Measurements from ENCODE around the gene ARL2BP.
"Not testable (repeated sequence)": the region's sequence is repeated elsewhere in the genome, so short reads cannot be mapped to it uniquely, and the experiment has no call there.

Gene ARL2BP

DNA sequence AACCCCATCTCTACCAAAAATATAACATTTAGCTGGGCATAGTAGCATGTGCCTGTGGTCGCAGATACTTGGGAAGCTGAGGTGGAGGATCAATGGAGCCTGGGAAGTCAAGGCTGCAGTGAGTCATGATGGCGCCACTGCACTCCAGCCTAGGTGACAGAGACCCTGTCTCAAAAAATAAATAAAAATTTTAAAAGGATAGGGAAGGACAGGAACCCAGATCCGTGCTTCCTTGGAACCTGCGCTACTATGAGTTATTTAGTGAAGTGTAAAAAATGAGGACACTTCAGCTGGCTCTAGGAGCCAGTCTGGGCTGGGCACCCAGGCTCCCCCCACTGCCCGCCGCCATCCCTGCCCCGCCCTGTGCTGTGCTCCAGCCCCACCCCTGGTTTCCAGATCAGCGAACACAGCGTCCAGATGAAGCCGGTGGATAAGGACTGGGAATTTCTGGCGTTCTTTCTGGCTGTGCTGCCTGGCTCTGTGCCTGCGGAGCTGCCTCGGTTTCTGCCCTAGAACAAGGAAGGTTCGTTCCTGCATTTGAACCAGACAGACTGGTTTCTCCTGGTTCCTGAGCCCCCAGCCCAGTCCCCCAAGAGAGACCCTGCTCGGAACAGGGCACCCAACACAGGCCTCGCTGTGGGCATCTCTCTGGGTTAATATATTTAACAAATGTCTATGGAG is 20.9 kb downstream of the ARL2BP start:
- Mint-ChIP-seq H3K9me3 (no peaks in the 10 kb centered on the region), H3K27me3 (no peaks in the 10 kb centered on the region), H3K27ac (peak overlapping the region; percentile 71), H3K4me3 (peak overlapping the region; percentile 16), H3K4me1 (ENCODE audit: low read depth) (peaks cover 43% of the 10 kb centered on the region), H3K36me3 (ENCODE audit: low read depth) (no peaks in the 10 kb centered on the region)

DNA sequence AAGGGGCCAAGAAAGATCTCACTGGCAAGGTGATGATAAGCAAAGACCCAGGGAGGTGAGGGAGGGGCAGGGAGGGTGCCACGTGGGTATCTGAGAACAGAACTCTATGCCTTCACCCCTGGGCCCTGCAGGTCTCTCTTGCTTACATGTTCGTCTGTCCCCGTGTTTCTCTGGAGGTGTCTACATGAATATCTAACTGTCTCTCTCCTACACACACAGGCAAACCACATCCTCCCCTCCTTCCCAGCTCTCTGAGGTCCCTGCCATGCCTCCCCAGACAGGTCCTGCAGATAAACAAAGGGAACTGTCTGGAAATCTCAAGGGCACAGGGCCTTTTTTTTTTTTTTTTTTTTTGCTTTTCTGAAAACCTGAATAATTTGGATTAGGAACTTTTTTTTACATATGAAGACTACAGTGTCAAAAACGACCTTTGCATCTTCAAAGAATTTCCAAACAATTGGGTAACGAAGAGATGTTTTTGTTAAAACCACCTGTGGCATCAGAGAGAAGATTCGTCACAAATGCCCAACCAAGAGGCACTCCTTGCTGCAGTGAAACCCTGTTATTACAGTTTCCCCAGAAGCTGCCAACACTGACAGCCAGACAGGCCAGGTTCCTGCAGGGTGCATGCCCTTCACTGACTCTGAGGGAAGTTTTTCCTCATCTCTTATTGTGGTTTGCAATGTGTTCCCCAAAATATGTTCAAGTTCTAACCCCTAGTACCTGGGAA is 21.6 kb downstream of the ARL2BP start:
- Mint-ChIP-seq H3K9me3 (no peaks in the 10 kb centered on the region), H3K36me3 (ENCODE audit: low read depth) (no peaks in the 10 kb centered on the region), H3K27me3 (no peaks in the 10 kb centered on the region), H3K4me1 (ENCODE audit: low read depth) (peaks cover 43% of the 10 kb centered on the region), H3K4me3 (peak overlapping the region; percentile 16), H3K27ac (peak overlapping the region; percentile 71)

DNA sequence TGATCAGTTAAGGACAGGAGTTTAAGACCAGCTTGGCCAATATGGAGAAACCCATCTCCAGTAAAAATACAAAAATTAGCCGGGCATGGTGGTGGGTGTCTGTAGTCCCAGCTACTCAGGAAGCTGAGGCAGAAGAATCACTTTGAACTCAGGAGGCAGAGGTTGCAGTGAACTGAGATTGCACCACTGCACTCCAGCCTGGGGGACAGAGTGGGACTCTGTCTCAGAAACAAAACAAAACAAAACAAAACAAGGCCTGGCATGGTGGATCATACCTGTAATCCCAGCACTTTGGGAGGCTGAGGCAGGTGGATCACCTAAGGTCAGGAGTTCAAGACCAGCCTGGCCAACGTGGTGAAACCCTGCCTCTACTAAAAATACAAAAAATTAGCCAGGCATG is 22.3 kb downstream of the ARL2BP start:
- not testable (repeated sequence) for H3K9me3 Mint-ChIP-seq; H3K36me3 Mint-ChIP-seq (ENCODE audit: low read depth); H3K27me3 Mint-ChIP-seq; H3K4me3 Mint-ChIP-seq
- peak overlapping the region; percentile 71 for H3K27ac Mint-ChIP-seq
- H3K4me1 Mint-ChIP-seq (ENCODE audit: low read depth), result peaks cover 43% of the 10 kb centered on the region

DNA sequence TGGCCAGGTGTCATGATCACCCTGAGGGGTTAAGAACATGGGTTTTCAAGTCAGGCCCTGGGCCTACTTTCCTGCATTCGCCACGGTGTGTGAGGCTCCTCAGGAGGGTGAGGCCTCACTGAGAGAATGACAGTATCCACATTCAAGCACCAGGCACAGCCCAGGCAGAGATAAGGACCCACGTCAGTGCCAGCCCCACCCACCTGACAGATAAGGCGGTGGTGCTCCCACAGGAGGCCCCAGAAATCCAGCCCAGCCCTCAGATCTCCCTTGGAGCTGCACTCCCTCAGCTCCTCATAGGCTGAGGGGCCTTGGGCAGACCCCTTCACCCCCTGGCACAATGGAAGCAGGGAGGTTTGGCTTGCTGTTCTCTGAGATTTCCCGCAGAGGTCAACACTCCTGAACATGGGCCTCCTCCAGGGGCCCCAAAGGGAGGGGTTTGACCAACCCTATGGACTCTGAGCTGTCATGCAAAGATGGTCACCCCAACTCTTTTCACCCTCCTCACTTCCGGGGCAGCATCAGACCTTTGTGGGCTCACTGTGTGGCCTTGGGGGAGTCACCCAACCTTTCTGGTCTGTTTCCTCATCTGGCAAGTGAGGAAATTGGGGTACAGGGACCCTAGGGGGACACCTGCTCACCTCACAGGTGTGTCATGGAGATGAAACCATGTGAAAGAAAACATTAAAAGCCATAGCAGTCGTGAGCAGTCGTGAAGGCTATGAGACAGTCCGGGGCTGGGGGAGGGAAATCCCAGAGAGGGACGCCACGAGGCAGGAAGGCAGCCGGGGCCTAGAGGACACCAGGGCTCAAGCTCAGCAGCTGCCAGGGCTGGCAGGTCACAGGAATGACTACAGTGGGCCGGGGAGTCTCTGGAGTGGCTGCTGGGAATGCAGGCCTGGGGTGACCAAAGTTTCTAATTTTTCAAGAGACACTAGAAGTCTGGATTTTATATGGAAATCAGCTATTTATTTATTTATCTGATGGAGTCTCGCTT is 24.0 kb downstream of the ARL2BP start:
- Mint-ChIP-seq H3K9me3 (no peaks in the 10 kb centered on the region), H3K36me3 (ENCODE audit: low read depth) (no peaks in the 10 kb centered on the region), H3K4me3 (no peak overlapping the region), H3K27ac (peak overlapping the region; percentile 45), H3K27me3 (no peaks in the 10 kb centered on the region), H3K4me1 (ENCODE audit: low read depth) (peaks cover 43% of the 10 kb centered on the region)

DNA sequence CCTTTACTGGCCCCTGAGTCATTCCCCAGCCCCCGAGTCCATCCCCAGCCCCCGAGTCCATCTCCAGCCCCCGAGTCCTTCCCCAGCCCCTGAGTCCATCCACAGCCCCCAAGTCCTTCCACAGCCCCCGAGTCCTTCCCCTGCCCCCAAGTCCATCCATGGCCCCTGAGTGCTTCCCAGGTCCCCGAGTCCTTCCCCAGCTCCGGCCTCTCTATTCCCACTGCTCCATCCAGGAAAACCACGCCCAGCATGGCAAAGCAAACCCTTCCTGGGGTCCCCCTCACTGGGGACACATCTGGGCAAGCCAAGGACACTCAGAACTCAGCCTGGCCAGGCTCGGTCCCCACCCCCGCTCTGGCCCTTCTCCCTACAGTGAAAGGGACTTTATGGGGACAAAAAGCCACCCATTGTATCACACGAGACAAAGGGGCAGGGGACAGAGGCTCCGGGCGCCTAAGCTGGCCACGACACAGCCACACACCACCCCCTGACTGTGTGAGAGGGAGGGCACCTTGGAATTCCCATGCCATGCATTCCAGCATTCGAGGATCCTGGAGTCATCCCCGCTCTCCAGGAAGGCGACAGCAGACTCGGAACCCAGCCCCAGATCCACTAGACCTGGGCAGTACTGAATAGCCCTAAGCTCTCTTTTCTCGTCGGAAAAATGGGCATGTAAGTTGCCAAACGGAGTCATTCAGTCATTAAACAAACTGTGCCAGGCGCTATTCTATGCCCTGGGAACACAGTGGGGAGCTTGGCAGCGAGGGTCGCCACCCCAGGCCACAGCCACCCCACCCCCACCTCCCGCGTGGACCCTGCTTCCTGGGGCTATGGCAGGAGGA is 25.4 kb downstream of the ARL2BP start:
- H3K27ac Mint-ChIP-seq, result no peak overlapping the region
- peaks cover 37% of the 10 kb centered on the region for H3K4me1 Mint-ChIP-seq (ENCODE audit: low read depth)
- no peaks in the 10 kb centered on the region for H3K9me3 Mint-ChIP-seq
- H3K36me3 Mint-ChIP-seq (ENCODE audit: low read depth), result no peaks in the 10 kb centered on the region
- H3K27me3 Mint-ChIP-seq, result no peaks in the 10 kb centered on the region
- H3K4me3 Mint-ChIP-seq, result no peak overlapping the region

DNA sequence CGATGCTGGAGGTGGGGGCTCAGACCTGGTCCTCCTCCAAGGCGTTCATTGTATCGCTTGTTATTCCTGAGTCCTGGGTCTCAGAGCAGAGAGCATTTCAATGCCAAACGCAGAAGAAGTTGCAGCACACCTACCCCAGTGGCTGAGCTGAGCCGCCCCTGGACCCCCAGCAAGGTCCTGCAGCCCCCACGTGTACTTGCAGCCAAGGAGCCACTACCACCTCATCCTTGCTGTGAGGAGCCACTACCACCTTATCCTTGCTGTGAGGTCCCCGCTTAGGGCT is 25.9 kb downstream of the ARL2BP start:
- Mint-ChIP-seq H3K27me3 (no peaks in the 10 kb centered on the region), H3K4me1 (ENCODE audit: low read depth) (peaks cover 31% of the 10 kb centered on the region), H3K4me3 (no peak overlapping the region), H3K9me3 (no peaks in the 10 kb centered on the region), H3K27ac (no peak overlapping the region), H3K36me3 (ENCODE audit: low read depth) (no peaks in the 10 kb centered on the region)

DNA sequence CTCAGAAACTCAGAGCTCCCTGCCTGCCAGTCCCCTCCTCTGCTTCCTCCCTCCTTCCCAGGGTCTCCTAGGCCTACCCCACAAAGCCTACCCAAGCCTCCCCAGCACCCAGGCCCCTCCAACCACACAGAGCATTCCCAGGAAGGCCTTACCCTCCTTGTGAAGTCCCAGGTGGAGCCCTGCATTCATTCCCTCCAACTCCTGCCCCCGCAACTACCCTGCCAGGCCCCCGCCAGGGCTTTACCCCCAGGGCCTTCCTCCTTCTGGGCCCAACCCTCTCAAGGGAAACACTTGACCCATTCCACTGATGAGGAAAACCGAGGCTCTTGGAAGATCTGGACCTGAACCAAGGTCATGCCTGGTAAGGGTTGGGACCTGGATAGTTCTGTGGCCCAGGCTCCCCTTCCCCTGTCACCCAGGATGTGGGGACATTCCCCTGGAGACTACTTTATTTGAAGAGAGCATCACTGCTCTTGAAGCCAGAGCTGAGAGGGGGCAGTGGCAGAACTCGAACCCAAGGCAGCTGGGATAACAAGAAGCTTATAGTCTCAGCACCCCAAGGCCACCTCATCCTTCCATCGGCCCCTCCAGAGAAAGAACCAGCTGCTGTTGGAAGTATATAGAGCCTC is 26.9 kb downstream of the ARL2BP start:
- Mint-ChIP-seq H3K9me3 (no peaks in the 10 kb centered on the region), H3K36me3 (ENCODE audit: low read depth) (no peaks in the 10 kb centered on the region), H3K4me1 (ENCODE audit: low read depth) (peaks cover 28% of the 10 kb centered on the region), H3K4me3 (no peak overlapping the region), H3K27me3 (no peaks in the 10 kb centered on the region), H3K27ac (peak overlapping the region; percentile 16)

DNA sequence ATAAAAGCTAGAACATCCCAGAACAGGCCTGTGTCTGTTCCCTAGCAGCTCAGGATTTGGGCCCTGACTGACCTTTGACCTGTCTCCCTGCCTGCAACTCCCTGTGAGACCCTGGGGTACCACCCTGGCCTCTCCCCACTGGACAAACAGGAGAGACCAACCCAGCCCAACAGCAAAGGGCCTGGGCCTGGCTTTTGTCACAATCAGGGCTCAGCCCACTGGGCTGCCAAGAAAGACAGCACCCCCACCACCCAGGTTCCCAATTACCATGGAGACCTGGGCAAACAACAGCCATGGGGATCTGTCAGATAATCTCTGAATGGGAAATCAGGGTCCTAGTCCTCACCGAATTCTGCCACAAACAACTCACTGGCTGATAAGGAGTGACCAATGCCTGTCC is 28.3 kb downstream of the ARL2BP start:
- H3K36me3 Mint-ChIP-seq (ENCODE audit: low read depth), result no peaks in the 10 kb centered on the region
- H3K27me3 Mint-ChIP-seq, result no peaks in the 10 kb centered on the region
- no peak overlapping the region for H3K4me3 Mint-ChIP-seq
- no peaks in the 10 kb centered on the region for H3K9me3 Mint-ChIP-seq
- H3K27ac Mint-ChIP-seq, result no peak overlapping the region
- peaks cover 28% of the 10 kb centered on the region for H3K4me1 Mint-ChIP-seq (ENCODE audit: low read depth)

DNA sequence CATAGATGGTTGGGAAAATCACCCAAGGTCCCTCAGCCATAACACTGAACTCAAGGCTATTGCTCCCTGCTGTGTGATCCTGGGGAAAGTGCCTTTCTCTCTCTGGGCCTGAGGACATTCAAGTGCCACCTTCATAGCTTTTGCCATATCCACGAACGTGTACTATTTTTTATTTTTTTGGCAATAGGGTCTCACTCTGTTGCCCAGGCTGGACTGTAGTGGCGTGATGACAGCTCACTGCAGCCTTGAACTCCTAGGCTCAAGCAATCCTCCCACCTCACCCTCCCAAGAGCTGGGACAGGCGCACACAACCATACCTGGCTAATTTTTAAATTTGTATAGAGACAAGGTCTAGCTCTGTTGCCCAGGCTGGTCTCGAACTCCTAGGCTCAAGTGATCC is 28.8 kb downstream of the ARL2BP start:
- H3K4me3 Mint-ChIP-seq, result no peak overlapping the region
- no peaks in the 10 kb centered on the region for H3K27me3 Mint-ChIP-seq
- no peaks in the 10 kb centered on the region for H3K9me3 Mint-ChIP-seq
- H3K36me3 Mint-ChIP-seq (ENCODE audit: low read depth), result no peaks in the 10 kb centered on the region
- no peak overlapping the region for H3K27ac Mint-ChIP-seq
- peaks cover 28% of the 10 kb centered on the region for H3K4me1 Mint-ChIP-seq (ENCODE audit: low read depth)

DNA sequence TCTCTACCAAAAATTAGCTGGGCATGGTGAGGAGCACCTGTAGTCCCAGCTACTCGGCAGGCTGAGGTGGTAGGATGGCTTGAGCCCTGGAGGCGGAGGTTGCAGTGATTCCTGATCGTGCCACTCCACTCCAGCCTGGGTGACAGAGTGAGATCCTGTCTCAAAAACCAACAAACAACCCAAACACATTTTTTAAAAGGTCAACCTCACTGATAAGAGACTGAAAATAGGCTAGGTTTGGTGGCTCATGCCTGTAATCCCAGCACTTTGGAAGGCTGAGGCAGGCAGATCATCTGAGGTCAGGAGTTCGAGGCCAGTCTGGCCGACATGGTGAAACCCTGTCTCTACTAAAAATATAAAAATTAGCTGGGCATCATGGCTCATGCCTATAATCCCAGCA is 30.9 kb downstream of the ARL2BP start:
- H3K4me3 Mint-ChIP-seq; H3K36me3 Mint-ChIP-seq (ENCODE audit: low read depth); H3K27ac Mint-ChIP-seq; H3K27me3 Mint-ChIP-seq; H3K9me3 Mint-ChIP-seq: not testable (repeated sequence)
- H3K4me1 Mint-ChIP-seq (ENCODE audit: low read depth), result peaks cover 25% of the 10 kb centered on the region

DNA sequence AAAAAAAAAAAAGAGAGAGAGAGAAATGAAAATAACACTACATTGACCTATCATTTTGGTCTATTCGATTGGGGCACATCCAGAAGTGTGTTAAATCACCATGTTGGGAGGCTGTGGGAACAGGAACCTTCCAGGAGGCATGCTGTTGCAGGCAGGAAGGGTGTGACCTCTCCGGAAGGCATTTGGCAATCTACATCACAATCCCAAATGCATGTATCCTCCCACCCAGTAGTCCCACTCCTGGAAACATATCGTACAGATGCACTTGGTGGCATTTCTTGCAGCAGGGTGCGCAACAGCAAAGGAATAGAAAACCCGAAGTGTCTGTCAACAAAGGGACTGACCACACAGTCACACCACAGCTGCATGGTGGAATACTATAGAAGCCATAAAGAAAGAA is 31.5 kb downstream of the ARL2BP start:
- no peak overlapping the region for H3K27ac Mint-ChIP-seq
- no peaks in the 10 kb centered on the region for H3K27me3 Mint-ChIP-seq
- H3K36me3 Mint-ChIP-seq (ENCODE audit: low read depth), result no peaks in the 10 kb centered on the region
- H3K4me3 Mint-ChIP-seq, result no peak overlapping the region
- H3K9me3 Mint-ChIP-seq, result no peaks in the 10 kb centered on the region
- H3K4me1 Mint-ChIP-seq (ENCODE audit: low read depth), result peaks cover 25% of the 10 kb centered on the region

DNA sequence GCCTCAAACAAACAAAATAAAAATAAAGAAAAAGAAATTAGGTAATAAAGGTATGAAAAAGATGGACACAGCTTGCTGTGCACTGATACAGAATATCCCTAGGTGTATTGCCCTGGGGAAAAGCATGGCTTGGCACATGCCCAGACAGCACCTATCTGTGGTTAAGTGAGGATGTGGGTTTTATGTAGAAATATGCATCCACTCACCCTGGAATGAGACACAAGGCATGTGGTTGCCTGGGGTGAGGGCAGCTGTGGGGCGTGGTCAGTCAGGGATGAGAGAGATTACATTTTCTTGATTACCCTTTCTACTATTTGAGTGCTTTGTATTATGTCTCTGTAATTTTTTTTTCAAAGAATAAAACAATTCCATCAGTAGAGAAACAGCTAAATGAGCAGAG is 32.5 kb downstream of the ARL2BP start:
- Mint-ChIP-seq H3K36me3 (ENCODE audit: low read depth) (no peaks in the 10 kb centered on the region), H3K27me3 (no peaks in the 10 kb centered on the region), H3K27ac (no peak overlapping the region), H3K4me1 (ENCODE audit: low read depth) (peaks cover 25% of the 10 kb centered on the region), H3K4me3 (no peak overlapping the region), H3K9me3 (no peaks in the 10 kb centered on the region)

DNA sequence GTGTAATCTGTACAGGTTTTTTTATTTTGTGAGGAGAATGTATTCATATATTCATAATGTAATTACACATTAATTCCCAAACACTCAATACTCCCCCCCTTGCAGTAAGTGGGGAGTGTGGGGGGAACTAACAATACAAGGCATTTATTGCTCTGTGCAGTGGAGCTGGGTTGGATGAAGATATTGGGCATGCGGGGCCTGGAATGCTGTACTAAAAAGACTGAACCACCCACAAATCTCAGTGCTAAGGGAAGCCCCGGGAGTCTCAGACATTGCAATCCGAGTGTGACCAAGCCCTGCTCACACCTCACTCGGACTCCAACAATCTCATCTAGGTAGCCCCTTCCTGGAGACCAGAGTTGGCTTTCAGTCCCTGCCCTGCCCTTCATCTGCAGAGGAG is 33.4 kb downstream of the ARL2BP start:
- Mint-ChIP-seq H3K4me3 (no peak overlapping the region), H3K27ac (no peak overlapping the region), H3K4me1 (ENCODE audit: low read depth) (peaks cover 25% of the 10 kb centered on the region), H3K36me3 (ENCODE audit: low read depth) (no peaks in the 10 kb centered on the region), H3K9me3 (no peaks in the 10 kb centered on the region), H3K27me3 (no peaks in the 10 kb centered on the region)
